CD4-positive, CD25-positive, alpha-beta regulatory T cell (primary cell): Measurements from ENCODE around the gene RNF144B. TPM values are rescaled to one million over a fixed set of nuclear protein-coding genes. Genes with fewer than 3 reads are reported as not detected.
A peak's percentile ranks its signal among the peaks of the same experiment; 100 is the strongest.

ENCODE experiments used
- ATAC-seq, 2 donors: fragments of 150-1000 bp; cut with Tn5 transposase; one replicate each; pipeline ENCODE4 v1.10.0; 2021; ENCODE audit warnings: low read depth in 2 of 2, moderate number of reproducible peaks in 2 of 2, moderate library complexity in 1 of 2
- DNase-seq, 3 donors: peaks; one replicate each; pipeline versions ENCODE4 v3.0.0 to v3.0.0-alpha.2; 2012 to 2022; ENCODE audit warnings: mixed read lengths in 1 of 3
- H3K27ac ChIP-seq: one replicate; pipeline ENCODE4 v1.7.0; 2013; ENCODE audit warnings: mild to moderate bottlenecking, low read length; ENCODE audit not compliant: insufficient read depth, poor library complexity, severe bottlenecking
- H3K27me3 ChIP-seq: one replicate; pipeline ENCODE4 v1.7.0; 2013; ENCODE audit warnings: low read length; ENCODE audit not compliant: control insufficient read depth, insufficient read depth
- H3K36me3 ChIP-seq: one replicate; pipeline ENCODE4 v1.7.0; 2013; ENCODE audit warnings: mild to moderate bottlenecking, low read length, moderate library complexity; ENCODE audit not compliant: control insufficient read depth, insufficient read depth
- H3K4me1 ChIP-seq: 2 replicates; pipeline ENCODE4 v1.7.0; 2013; ENCODE audit warnings: mild to moderate bottlenecking, low read length; ENCODE audit not compliant: insufficient read depth, control insufficient read depth, poor library complexity, severe bottlenecking
- H3K4me3 ChIP-seq: one replicate; pipeline ENCODE4 v1.7.0; 2013; ENCODE audit warnings: low read depth, mild to moderate bottlenecking, low read length, moderate library complexity
- H3K9me3 ChIP-seq, 2 experiments: 1 replicate in 1 of 2; 2 replicates in 1 of 2; pipeline ENCODE4 v1.7.0; 2013; ENCODE audit warnings: low read length in 2 of 2, mild to moderate bottlenecking in 1 of 2, moderate library complexity in 1 of 2; ENCODE audit not compliant: control insufficient read depth in 2 of 2
- H3K27ac Mint-ChIP-seq, 3 donors: one replicate each; pipeline ENCODE4 v1.8.0; 2020 to 2022; ENCODE audit warnings: mild to moderate bottlenecking in 3 of 3, mixed read lengths in 3 of 3, moderate library complexity in 2 of 3
- H3K27me3 Mint-ChIP-seq: one replicate; pipeline ENCODE4 v1.8.0; 2022; ENCODE audit warnings: mild to moderate bottlenecking, mixed read lengths
- H3K36me3 Mint-ChIP-seq: one replicate; pipeline ENCODE4 v1.8.0; 2020; ENCODE audit warnings: mixed read lengths
- H3K4me1 Mint-ChIP-seq, 4 donors: one replicate each; pipeline ENCODE4 v1.8.0; 2020 to 2022; ENCODE audit warnings: mixed read lengths in 4 of 4, mild to moderate bottlenecking in 1 of 4
- H3K4me3 Mint-ChIP-seq, 4 donors: one replicate each; pipeline ENCODE4 v1.8.0; 2020 to 2022; ENCODE audit warnings: mild to moderate bottlenecking in 4 of 4, mixed read lengths in 4 of 4, moderate library complexity in 3 of 4
- H3K9me3 Mint-ChIP-seq, 7 donors: one replicate each; pipeline ENCODE4 v1.8.0; 2020 to 2022; ENCODE audit warnings: mixed read lengths in 7 of 7, mild to moderate bottlenecking in 3 of 7, moderate library complexity in 2 of 7
- polyA plus RNA-seq, 4 donors: library from polyadenylated mRNA; unstranded; fragments of 300-500 nt; fragmentation: Illumina TruSeq; gene quantifications; one replicate each; pipeline ENCODE4 v1.2.3, GENCODE V29; 2021
- total RNA-seq: library from RNA; stranded (reverse); gene quantifications from one replicate; pipeline ENCODE4 v1.2.3, GENCODE V29; 2022

RNF144B gene
- total and polyA plus RNA-seq, 5 donors from 2014 or later, result 0.21 to 1.7 (median 1.1) TPM

GRCh38 chr6:18422136-18422535 is 35.0 kb downstream of the RNF144B start:
- Mint-ChIP-seq H3K27me3 (no peaks in the 10 kb centered on the region), H3K27ac (no peak overlapping the region), H3K4me3 (no peak overlapping the region), H3K36me3 (no peaks in the 10 kb centered on the region), H3K4me1 (peaks cover 0 to 12% (median 5%) of the 10 kb centered on the region in 4 donors), H3K9me3 (no peaks in the 10 kb centered on the region)
- no peak for DNase-seq
- Histone ChIP-seq H3K27me3 (no peaks in the 10 kb centered on the region), H3K27ac (no peak overlapping the region), H3K4me3 (no peak overlapping the region), H3K4me1 (no peaks in the 10 kb centered on the region), H3K9me3 (no peaks in the 10 kb centered on the region), H3K36me3 (no peaks in the 10 kb centered on the region)
- no peak for ATAC-seq

DNA sequence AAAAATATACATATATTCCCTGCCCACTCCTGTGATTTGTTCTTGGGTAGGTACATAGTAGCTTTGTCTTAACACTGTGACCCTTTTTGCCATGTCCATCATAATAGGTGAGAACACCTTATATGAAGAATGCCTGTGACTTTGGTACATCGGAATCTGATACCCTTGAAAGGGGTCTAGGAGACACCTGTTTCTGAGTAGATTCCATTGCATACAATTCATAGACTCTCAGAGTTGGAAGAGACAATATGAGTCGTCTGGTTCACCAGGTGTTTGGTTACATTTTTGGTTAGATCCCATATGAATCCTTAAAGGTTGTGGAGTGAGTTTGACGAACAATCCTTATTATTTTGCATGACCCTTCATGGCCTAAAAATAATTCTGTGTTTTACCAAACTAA is 36.3 kb downstream of the RNF144B start:
- ATAC-seq, result no peak
- H3K36me3 Mint-ChIP-seq, result peaks cover 8% of the 10 kb centered on the region
- no peaks in the 10 kb centered on the region for H3K9me3 ChIP-seq

DNA sequence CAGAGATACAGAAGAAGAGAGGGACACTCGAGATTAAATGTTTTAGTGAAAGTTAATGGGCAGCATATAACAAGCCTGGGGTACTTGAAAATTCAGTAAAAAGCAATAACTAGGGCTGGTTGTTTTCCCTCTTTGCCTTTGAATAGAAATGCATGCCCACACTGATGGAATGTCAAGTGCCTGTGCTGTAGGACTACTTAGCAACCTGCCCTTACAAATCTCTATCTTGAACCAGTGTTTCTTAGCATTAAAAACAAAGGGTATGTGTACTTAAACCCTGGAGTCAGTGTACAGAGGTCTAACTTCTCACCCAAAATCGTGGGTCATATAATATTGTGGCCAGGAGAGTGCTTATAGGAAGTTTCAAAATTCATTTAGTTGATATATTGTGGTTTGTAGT is 37.1 kb downstream of the RNF144B start:
- H3K9me3 ChIP-seq, result no peaks in the 10 kb centered on the region
- H3K4me3 Mint-ChIP-seq, result no peak overlapping the region
- H3K36me3 ChIP-seq, result no peaks in the 10 kb centered on the region
- no peaks in the 10 kb centered on the region for H3K27me3 Mint-ChIP-seq
- ATAC-seq, result no peak
- no peak overlapping the region for H3K27ac ChIP-seq
- peaks cover 0 to 13% (median 6%) of the 10 kb centered on the region in 4 donors for H3K4me1 Mint-ChIP-seq
- no peak overlapping the region for H3K27ac Mint-ChIP-seq
- H3K9me3 Mint-ChIP-seq, result no peaks in the 10 kb centered on the region
- no peak for DNase-seq
- no peak overlapping the region for H3K4me3 ChIP-seq
- peaks cover 8% of the 10 kb centered on the region for H3K36me3 Mint-ChIP-seq
- H3K27me3 ChIP-seq, result no peaks in the 10 kb centered on the region
- no peaks in the 10 kb centered on the region for H3K4me1 ChIP-seq

More for the DNA sequence above, 36.3 kb downstream of the RNF144B start:
- Mint-ChIP-seq H3K4me3 (no peak overlapping the region), H3K9me3 (no peaks in the 10 kb centered on the region), H3K27me3 (no peaks in the 10 kb centered on the region), H3K4me1 (peaks cover 0 to 12% (median 5%) of the 10 kb centered on the region in 4 donors), H3K27ac (no peak overlapping the region)
- no peaks in the 10 kb centered on the region for H3K27me3 ChIP-seq
- no peak overlapping the region for H3K27ac ChIP-seq
- DNase-seq, result no peak
- H3K4me3 ChIP-seq, result no peak overlapping the region
- H3K36me3 ChIP-seq, result no peaks in the 10 kb centered on the region
- H3K4me1 ChIP-seq, result no peaks in the 10 kb centered on the region

DNA sequence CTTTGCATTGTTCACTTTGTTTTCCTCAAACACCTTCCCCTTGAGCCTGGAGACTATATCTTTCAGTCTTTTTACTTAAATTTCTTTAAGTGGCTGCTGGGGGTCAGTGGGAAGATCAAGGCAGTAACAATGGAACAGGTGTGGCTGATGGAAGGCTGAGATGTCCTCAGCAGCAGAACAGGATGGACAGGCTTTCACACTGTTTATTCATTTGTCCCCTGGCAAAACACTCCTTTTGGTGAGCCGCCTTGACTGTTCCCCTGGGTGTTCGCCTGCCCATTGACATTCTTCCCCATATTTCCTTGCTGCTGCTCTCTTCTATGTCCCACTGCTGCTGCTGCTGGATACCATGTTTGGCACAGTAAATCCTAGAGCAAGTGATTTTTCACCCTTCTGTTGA is 38.1 kb downstream of the RNF144B start:
- Mint-ChIP-seq H3K27ac (no peak overlapping the region), H3K4me3 (no peak overlapping the region)

GRCh38 chr6:18427296-18427695 is 40.1 kb downstream of the RNF144B start:
- Mint-ChIP-seq H3K4me1 (peaks cover 0 to 10% (median 7%) of the 10 kb centered on the region in 4 donors), H3K27ac (no peak overlapping the region), H3K4me3 (no peak overlapping the region), H3K9me3 (no peaks in the 10 kb centered on the region), H3K36me3 (peaks cover 12% of the 10 kb centered on the region), H3K27me3 (no peaks in the 10 kb centered on the region)
- ATAC-seq, result no peak
- H3K27me3 ChIP-seq, result no peaks in the 10 kb centered on the region
- H3K4me3 ChIP-seq, result no peak overlapping the region
- H3K36me3 ChIP-seq, result no peaks in the 10 kb centered on the region
- H3K9me3 ChIP-seq, result no peaks in the 10 kb centered on the region
- no peak for DNase-seq
- H3K4me1 ChIP-seq, result no peaks in the 10 kb centered on the region
- H3K27ac ChIP-seq, result no peak overlapping the region

More for the DNA sequence above, 38.1 kb downstream of the RNF144B start:
- no peak overlapping the region for H3K27ac ChIP-seq
- H3K4me1 ChIP-seq, result no peaks in the 10 kb centered on the region
- Mint-ChIP-seq H3K9me3 (no peaks in the 10 kb centered on the region), H3K27me3 (no peaks in the 10 kb centered on the region), H3K4me1 (peaks cover 0 to 10% (median 8%) of the 10 kb centered on the region in 4 donors), H3K36me3 (peaks cover 8% of the 10 kb centered on the region)
- H3K27me3 ChIP-seq, result no peaks in the 10 kb centered on the region
- DNase-seq (no peak), ATAC-seq (no peak)
- H3K9me3 ChIP-seq, result no peaks in the 10 kb centered on the region
- no peaks in the 10 kb centered on the region for H3K36me3 ChIP-seq
- H3K4me3 ChIP-seq, result no peak overlapping the region

- Histone ChIP-seq H3K27ac (no peak overlapping the region), H3K36me3 (no peaks in the 10 kb centered on the region), H3K4me1 (no peaks in the 10 kb centered on the region), H3K9me3 (no peaks in the 10 kb centered on the region), H3K4me3 (no peak overlapping the region), H3K27me3 (no peaks in the 10 kb centered on the region)
- Mint-ChIP-seq H3K4me1 (peaks cover 0 to 10% (median 4%) of the 10 kb centered on the region in 4 donors), H3K4me3 (no peak overlapping the region), H3K27me3 (no peaks in the 10 kb centered on the region), H3K9me3 (no peaks in the 10 kb centered on the region), H3K36me3 (peaks cover 20% of the 10 kb centered on the region), H3K27ac (no peak overlapping the region)
- ATAC-seq (no peak), DNase-seq (no peak)
Observed at GRCh38 chr6:18429655-18430297, 42.6 kb downstream of the RNF144B start.

- ATAC-seq, result no peak
- H3K9me3 Mint-ChIP-seq, result no peaks in the 10 kb centered on the region
- H3K36me3 ChIP-seq, result no peaks in the 10 kb centered on the region
- H3K27ac ChIP-seq, result no peak overlapping the region
- peaks cover 20% of the 10 kb centered on the region for H3K36me3 Mint-ChIP-seq
- no peaks in the 10 kb centered on the region for H3K27me3 ChIP-seq
- H3K4me3 Mint-ChIP-seq, result no peak overlapping the region
- no peaks in the 10 kb centered on the region for H3K9me3 ChIP-seq
- H3K27ac Mint-ChIP-seq, result no peak overlapping the region
- no peaks in the 10 kb centered on the region for H3K27me3 Mint-ChIP-seq
- no peak overlapping the region for H3K4me3 ChIP-seq
- no peaks in the 10 kb centered on the region for H3K4me1 ChIP-seq
- no peak for DNase-seq
- H3K4me1 Mint-ChIP-seq, result peaks cover 0 to 4% (median 3%) of the 10 kb centered on the region in 4 donors
Observed at GRCh38 chr6:18431581-18431980, 44.4 kb downstream of the RNF144B start.

DNA sequence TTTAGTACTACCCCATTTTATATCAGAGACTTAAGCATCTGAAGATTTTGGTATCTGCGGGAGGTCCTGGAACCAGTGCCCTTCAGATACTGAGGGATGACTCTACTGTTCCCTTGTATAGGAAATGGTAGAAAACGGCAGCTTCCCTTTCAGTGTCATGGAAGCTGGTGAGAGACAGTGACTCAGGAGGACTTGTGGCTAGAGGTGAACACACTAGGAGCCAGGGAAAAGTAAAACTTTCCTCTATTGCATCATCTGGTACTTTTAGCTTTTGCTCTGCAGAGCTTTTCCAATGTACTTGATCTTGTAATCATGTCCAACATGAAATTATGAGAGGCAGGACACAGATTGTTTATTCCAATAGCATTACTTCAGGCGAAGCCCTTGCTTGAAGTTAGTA is 45.0 kb downstream of the RNF144B start:
- Histone ChIP-seq H3K27ac (no peak overlapping the region), H3K4me1 (no peaks in the 10 kb centered on the region), H3K27me3 (no peaks in the 10 kb centered on the region), H3K9me3 (no peaks in the 10 kb centered on the region), H3K36me3 (no peaks in the 10 kb centered on the region), H3K4me3 (no peak overlapping the region)
- peaks cover 0 to 4% (median 3%) of the 10 kb centered on the region in 4 donors for H3K4me1 Mint-ChIP-seq
- DNase-seq, result no peak
- peak overlapping the region in 1 of 3 donors; percentile 16 for H3K27ac Mint-ChIP-seq
- no peak for ATAC-seq
- H3K9me3 Mint-ChIP-seq, result no peaks in the 10 kb centered on the region
- no peaks in the 10 kb centered on the region for H3K27me3 Mint-ChIP-seq
- peaks cover 20% of the 10 kb centered on the region for H3K36me3 Mint-ChIP-seq
- H3K4me3 Mint-ChIP-seq, result no peak overlapping the region
